Stimulated activated CD8-positive, alpha-beta memory T cell treated with anti-CD3 and anti-CD28 coated beads, Interleukin-7, amount 100 ng/mL, for 4 hours (primary cell): Measurements from ENCODE around the gene NEDD4L.
"Not testable (repeated sequence)": the region's sequence is repeated elsewhere in the genome, so short reads cannot be mapped to it uniquely, and the experiment has no call there.

Experiments
- DNase-seq, 2 donors: peaks; one replicate each; pipeline ENCODE4 v3.0.0-alpha.2; 2020; ENCODE audit warnings: low read depth in 2 of 2

The NEDD4L gene

GRCh38 chr18:58152216-58152615, 108.2 kb downstream of the NEDD4L start:
- no peak for DNase-seq

- no peak for DNase-seq
Measured at GRCh38 chr18:58152891-58153290, 108.9 kb downstream of the NEDD4L start.

GRCh38 chr18:58156516-58156915, 112.5 kb downstream of the NEDD4L start:
- DNase-seq = no peak

GRCh38 chr18:58157237-58157636, 113.2 kb downstream of the NEDD4L start:
- no peak for DNase-seq

GRCh38 chr18:58158008-58158407, 114.0 kb downstream of the NEDD4L start:
- no peak for DNase-seq

- no peak for DNase-seq
Measured at GRCh38 chr18:58158459-58158858, 114.4 kb downstream of the NEDD4L start.

- DNase-seq = no peak
Measured at GRCh38 chr18:58161659-58162058, 117.6 kb downstream of the NEDD4L start.

GRCh38 chr18:58162127-58162526, 118.1 kb downstream of the NEDD4L start:
- DNase-seq = no peak

- DNase-seq = no peak
Measured at GRCh38 chr18:58163004-58163590, 119.1 kb downstream of the NEDD4L start.

- no peak for DNase-seq
Measured at GRCh38 chr18:58166278-58166844, 122.3 kb downstream of the NEDD4L start.

GRCh38 chr18:58167073-58167472, 123.0 kb downstream of the NEDD4L start:
- DNase-seq = no peak

GRCh38 chr18:58168221-58168620, 124.2 kb downstream of the NEDD4L start:
- no peak for DNase-seq

GRCh38 chr18:58168993-58169392, 125.0 kb downstream of the NEDD4L start:
- DNase-seq = no peak

GRCh38 chr18:58169472-58169871, 125.4 kb downstream of the NEDD4L start:
- DNase-seq = no peak

- DNase-seq = not testable (repeated sequence)
Measured at GRCh38 chr18:58170036-58170435, 126.0 kb downstream of the NEDD4L start.

GRCh38 chr18:58172031-58172430, 128.0 kb downstream of the NEDD4L start:
- no peak for DNase-seq

- no peak for DNase-seq
Measured at GRCh38 chr18:58174285-58174684, 130.3 kb downstream of the NEDD4L start.

GRCh38 chr18:58175122-58175785, 131.2 kb downstream of the NEDD4L start:
- DNase-seq = no peak

- DNase-seq = no peak
Measured at GRCh38 chr18:58175786-58176176, 131.8 kb downstream of the NEDD4L start.

- no peak for DNase-seq
Measured at GRCh38 chr18:58177004-58177717, 133.1 kb downstream of the NEDD4L start.

GRCh38 chr18:58177896-58178470, 134.0 kb downstream of the NEDD4L start:
- DNase-seq = no peak

- no peak for DNase-seq
Measured at GRCh38 chr18:58178511-58178910, 134.5 kb downstream of the NEDD4L start.
